Bronchial epithelial cell (primary cell): Measurements from ENCODE around the gene MCTP1. TPM values are rescaled to one million over a fixed set of nuclear protein-coding genes. Genes with fewer than 3 reads are reported as not detected.

ENCODE experiments used
- DNase-seq: peaks from one replicate; pipeline ENCODE4 v3.0.0-alpha.2; 2010; ENCODE audit warnings: low read depth
- FAIRE-seq: peaks from 2 replicates; lab custom pipeline; 2011; peaks lifted over from hg19 to GRCh38; lab: Jason Lieb, UNC
- H3K27me3 ChIP-seq: 2 replicates; pipeline ENCODE4 v1.5.1; 2011; ENCODE audit warnings: low read length; ENCODE audit not compliant: control insufficient read depth, insufficient read depth
- H3K36me3 ChIP-seq: 2 replicates; pipeline ENCODE4 v1.5.1; 2011; ENCODE audit warnings: low read length; ENCODE audit not compliant: control insufficient read depth, insufficient read depth
- H3K4me3 ChIP-seq: 2 replicates; pipeline ENCODE4 v1.5.1; 2011; ENCODE audit warnings: mild to moderate bottlenecking, low read depth, low read length, control low read depth
- CTCF ChIP-seq: IDR thresholded peaks from 2 replicates; pipeline ENCODE4 v1.5.1; 2011; ENCODE audit warnings: mild to moderate bottlenecking, moderate library complexity, low read length, control low read depth, inconsistent platforms; ENCODE audit not compliant: insufficient read depth, severe bottlenecking
- total RNA-seq: library from RNA; depleted of rRNA; stranded (reverse); fragments of >200 nt; gene quantifications from 2 replicates; pipeline ENCODE4 v1.2.1, GENCODE V29; 2014

The MCTP1 gene
- total RNA-seq, 1 donor from 2014 or later, result 17.9 TPM

- FAIRE-seq, result no peak
- no peak for TF ChIP-seq CTCF
Measured at GRCh38 chr5:94778299-94778698, 506.6 kb downstream of the MCTP1 start.

GRCh38 chr5:94777056-94777880, 507.6 kb downstream of the MCTP1 start:
- no peak for TF ChIP-seq CTCF
- no peak for FAIRE-seq
- Histone ChIP-seq H3K36me3 (no peaks in the 10 kb centered on the region), H3K27me3 (no peaks in the 10 kb centered on the region), H3K4me3 (no peak overlapping the region)
- no peak for DNase-seq

More at GRCh38 chr5:94778299-94778698, 506.6 kb downstream of the MCTP1 start:
- Histone ChIP-seq H3K36me3 (no peaks in the 10 kb centered on the region), H3K4me3 (no peak overlapping the region), H3K27me3 (no peaks in the 10 kb centered on the region)
- DNase-seq, result no peak

GRCh38 chr5:94776167-94776566, 508.7 kb downstream of the MCTP1 start:
- H3K36me3 ChIP-seq, result no peaks in the 10 kb centered on the region
- DNase-seq, result no peak
- no peak overlapping the region for H3K4me3 ChIP-seq
- no peak for FAIRE-seq
- H3K27me3 ChIP-seq, result no peaks in the 10 kb centered on the region
- TF ChIP-seq CTCF, result no peak

GRCh38 chr5:94775088-94775487, 509.8 kb downstream of the MCTP1 start:
- no peaks in the 10 kb centered on the region for H3K27me3 ChIP-seq
- no peaks in the 10 kb centered on the region for H3K36me3 ChIP-seq
- FAIRE-seq, result no peak
- DNase-seq, result no peak
- no peak overlapping the region for H3K4me3 ChIP-seq
- TF ChIP-seq CTCF, result no peak

GRCh38 chr5:94771742-94772141, 513.2 kb downstream of the MCTP1 start:
- Histone ChIP-seq H3K27me3 (no peaks in the 10 kb centered on the region), H3K4me3 (no peak overlapping the region), H3K36me3 (no peaks in the 10 kb centered on the region)
- FAIRE-seq (no peak), DNase-seq (no peak)
- no peak for TF ChIP-seq CTCF

- H3K27me3 ChIP-seq, result no peaks in the 10 kb centered on the region
- FAIRE-seq (no peak), DNase-seq (no peak)
- H3K36me3 ChIP-seq, result no peaks in the 10 kb centered on the region
- TF ChIP-seq CTCF, result no peak
- H3K4me3 ChIP-seq, result no peak overlapping the region
Measured at GRCh38 chr5:94769996-94770395, 514.9 kb downstream of the MCTP1 start.
